Measurements from ENCODE around the gene ZIK1.

GRCh38 chr19:57557659-57558058 lies 26.3 kb upstream of the ZIK1 start:
- no peak for TF ChIP-seq POLR2A (IDR thresholded peaks at IDR 0.05)
- TF ChIP-seq CTCF (IDR thresholded peaks at IDR 0.05), result no peak

All from Peyer's patch (tissue), 4 donors.